Ovary (tissue), 9 donors: ENCODE results near the gene ONECUT3. TPM values are rescaled to one million over a fixed set of nuclear protein-coding genes. Genes with fewer than 3 reads are reported as not detected.

Experiments used
- DNase-seq, 5 donors: peaks; one replicate each; pipeline ENCODE4 v3.0.0-alpha.2; 2019 to 2020
- H3K27ac ChIP-seq, 2 donors: fragments of 200-600 bp; one replicate each; pipeline versions ENCODE4 v1.5.1 to v1.8.0; 2019 to 2022
- H3K27me3 ChIP-seq: fragments of 200-600 bp; one replicate; pipeline ENCODE4 v1.8.0; 2022
- H3K36me3 ChIP-seq: fragments of 200-600 bp; sonication (generic); one replicate; pipeline ENCODE4 v1.5.1; 2019
- H3K4me1 ChIP-seq: one replicate; pipeline ENCODE4 v1.8.1; 2013; ENCODE audit warnings: mild to moderate bottlenecking, moderate library complexity; ENCODE audit not compliant: insufficient read depth
- H3K4me3 ChIP-seq: fragments of 200-600 bp; sonication (generic); one replicate; pipeline ENCODE4 v1.5.1; 2017
- H3K9me3 ChIP-seq, 2 donors: fragments of 200-600 bp in 1 of 2; sonication (generic) in 1 of 2; one replicate each; pipeline versions ENCODE4 v1.5.1 to v1.8.1; 2013 to 2019; ENCODE audit warnings: mild to moderate bottlenecking in 1 of 2, moderate library complexity in 1 of 2
- CTCF ChIP-seq, 3 donors: fragments of 450-650 bp in 2 of 3; fragments of 200-600 bp in 1 of 3; IDR thresholded peaks; one replicate each; pipeline versions ENCODE4 v1.5.1 to v1.8.0; 2016 to 2022; ENCODE audit warnings: antibody characterized with exemption in 3 of 3, mild to moderate bottlenecking in 1 of 3
- EP300 ChIP-seq: sonication (generic); formaldehyde crosslinking; IDR thresholded peaks from one replicate; pipeline ENCODE4 v1.6.1; 2017; ENCODE audit warnings: antibody characterized with exemption
- POLR2A ChIP-seq: fragments of 450-650 bp; IDR thresholded peaks from one replicate; pipeline ENCODE4 v1.6.1; 2017; ENCODE audit warnings: antibody characterized with exemption, mild to moderate bottlenecking, moderate library complexity
- WGBS, 3 donors: extraction: QIAGEN DNeasy Blood & Tissue Kit in 1 of 3; methylation state at CpG; one replicate each; pipeline versions ENCODE4 v1.1.5 to v1.1.7; 2013 to 2017; 5-methylcytosine and 5-hydroxymethylcytosine counted together
- intact Hi-C, 4 donors: fragments of 100-400 bp; cut with DNase I; formaldehyde crosslinking; loops; one replicate each; pipeline versions ENCODE4 v1.11.0 to v1.15.1; 2022 to 2023
- polyA plus RNA-seq, 2 donors: library from polyadenylated mRNA; stranded (reverse); fragments of 200-250 nt in 1 of 2; fragments of 350-450 nt in 1 of 2; fragmentation: Illumina TruSeq in 1 of 2; extraction: RNeasy Lipid Tissue Mini Kit (QIAGEN cat#74804) in 1 of 2; gene quantifications; one replicate each; pipeline ENCODE4 v1.2.3, GENCODE V29; 2013 to 2014
- total RNA-seq, 7 donors: library from RNA; depleted of rRNA in 2 of 7; stranded (reverse); fragments of >200 nt in 2 of 7; fragmentation: NEBNext Ultra II Directional in 3 of 7; extraction: Animal tissue kit (Norgen Biotek cat#: 25700) in 3 of 7; gene quantifications; one replicate each; pipeline versions ENCODE4 v1.1.0 to v1.2.4, GENCODE V29; 2016 to 2023
- donor health status: DM: no; HTN: no; CAD: no; lungs with moderate emphysema.
- donor health status: DM: no; HTN: no; CAD: no.
- donor health status: Bipolar disorder and iron deficiency.
- donor health status: DM: yes; HTN: yes; CAD: no.
- donor health status: DM: no; HTN: no; CAD: no.
- donor health status: DM: yes; HTN: yes; CAD: no.

ONECUT3 gene
- total and polyA plus RNA-seq, 9 donors = 0.05 TPM; not detected in 8

- no peak for TF ChIP-seq EP300
- TF ChIP-seq CTCF (IDR thresholded peaks at IDR 0.05) = no peak
- TF ChIP-seq POLR2A = no peak
- no peaks in the 10 kb centered on the region for H3K9me3 ChIP-seq
- no peak overlapping the region for H3K27ac ChIP-seq
- peaks cover 2% of the 10 kb centered on the region for H3K4me1 ChIP-seq
- H3K36me3 ChIP-seq = no peaks in the 10 kb centered on the region
- WGBS, 3 donors = 1 to 3% (median 2%) methylated on average over 16 to 22 of the region's 22 CpGs
- H3K4me3 ChIP-seq = no peak overlapping the region
- peaks cover 4% of the 10 kb centered on the region for H3K27me3 ChIP-seq
- intact Hi-C loops = no loop called here
- no peak for DNase-seq
Observed at GRCh38 chr19:1747285-1748114, 5.8 kb upstream of the ONECUT3 start.

GRCh38 chr19:1748115-1748872 is 5.0 kb upstream of the ONECUT3 start:
- peaks cover 2% of the 10 kb centered on the region for H3K4me1 ChIP-seq
- TF ChIP-seq CTCF (IDR thresholded peaks at IDR 0.05) = no peak
- TF ChIP-seq EP300 = no peak
- TF ChIP-seq POLR2A = no peak

GRCh38 chr19:1748873-1749341 is 4.4 kb upstream of the ONECUT3 start:
- WGBS, 3 donors = 1 to 2% (median 1%) methylated on average over 35 to 45 of the region's 45 CpGs
- Histone ChIP-seq H3K27me3 (peaks cover 4% of the 10 kb centered on the region), H3K9me3 (no peaks in the 10 kb centered on the region), H3K27ac (no peak overlapping the region), H3K4me3 (no peak overlapping the region), H3K36me3 (no peaks in the 10 kb centered on the region), H3K4me1 (peaks cover 2% of the 10 kb centered on the region)
- no peak for DNase-seq
- intact Hi-C loops = no loop called here
- TF ChIP-seq CTCF (IDR thresholded peaks at IDR 0.05) (no peak), EP300 (no peak), POLR2A (no peak)

More at GRCh38 chr19:1748115-1748872, 5.0 kb upstream of the ONECUT3 start:
- WGBS, 3 donors = 1% methylated on average over 54 to 61 of the region's 61 CpGs
- Histone ChIP-seq H3K36me3 (no peaks in the 10 kb centered on the region), H3K9me3 (no peaks in the 10 kb centered on the region), H3K4me3 (no peak overlapping the region), H3K27me3 (peaks cover 4% of the 10 kb centered on the region), H3K27ac (no peak overlapping the region)
- no peak for DNase-seq
- intact Hi-C loops = no loop called here

GRCh38 chr19:1749373-1750342 is 3.6 kb upstream of the ONECUT3 start:
- H3K9me3 ChIP-seq = no peaks in the 10 kb centered on the region
- H3K4me3 ChIP-seq = no peak overlapping the region
- peaks cover 2% of the 10 kb centered on the region for H3K4me1 ChIP-seq
- no peak overlapping the region for H3K27ac ChIP-seq
- no peak for DNase-seq
- H3K36me3 ChIP-seq = no peaks in the 10 kb centered on the region
- intact Hi-C loops = no loop called here
- H3K27me3 ChIP-seq = peaks cover 4% of the 10 kb centered on the region
- no peak for TF ChIP-seq CTCF (IDR thresholded peaks at IDR 0.05)
- TF ChIP-seq POLR2A = no peak
- no peak for TF ChIP-seq EP300
- WGBS, 3 donors = 1 to 2% (median 2%) methylated on average over 72 to 99 of the region's 99 CpGs
